Measurements from ENCODE around the gene ZNF827. TPM values are rescaled to one million over a fixed set of nuclear protein-coding genes. Genes with fewer than 3 reads are reported as not detected.

ZNF827 gene
- total and polyA plus RNA-seq, 9 of the 15 experiments (the other 6 are each of a cell fraction or from before 2014, with no cell fraction given) = 0.07 to 0.40 TPM; not detected in 7

DNA sequence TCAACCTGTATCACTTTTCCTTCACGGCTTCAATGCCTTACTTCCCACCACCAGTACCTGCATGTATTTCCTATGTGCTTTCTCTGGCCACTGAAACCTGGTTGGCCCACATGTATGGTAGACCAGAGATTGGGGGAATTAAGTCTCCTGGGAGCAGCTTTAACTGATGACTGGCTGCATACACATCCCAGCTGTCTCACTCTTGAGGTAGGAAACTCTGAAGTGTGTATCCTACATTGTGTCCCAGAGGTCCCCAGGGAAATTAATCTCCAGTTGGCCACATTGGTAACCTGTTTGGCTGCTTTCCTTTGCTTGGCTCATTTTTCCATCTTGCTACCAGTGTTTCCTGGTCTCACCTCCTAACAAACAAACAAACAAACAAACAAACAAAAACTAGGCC, 124.4 kb downstream of the ZNF827 start:
- H3K4me2 ChIP-seq (ENCODE audit: insufficient read depth, low read length) = no peak overlapping the region
- no TSS peak for BruUV-seq (replicated peaks)
- H3K27ac ChIP-seq (ENCODE audit: extremely low read depth, low read depth, low read length) = no peak overlapping the region
- H3K36me3 ChIP-seq (ENCODE audit: control insufficient read depth, insufficient read depth, low read length) = no peaks in the 10 kb centered on the region
- WGBS (ENCODE audit: insufficient coverage, low coverage, missing lambda C conversion rate) = 5% methylated on average over 1 of the region's 1 CpG
- no peak overlapping the region for H2AFZ ChIP-seq (ENCODE audit: low read depth, low read length)
- H3K9me3 ChIP-seq (replicated peaks; ENCODE audit: control insufficient read depth, insufficient read depth, low read depth, low read length) = peaks cover 2% of the 10 kb centered on the region; the same call in 1 of the 2 replicates
- POLR2A ChIA-PET = no interaction called here
- ATAC-seq (no peak), FAIRE-seq (no peak), DNase-seq (ENCODE audit: extremely low read depth in 1 of 4, low spot score in 3 of 4) (no peak)
- no peaks in the 10 kb centered on the region for H3K27me3 ChIP-seq (ENCODE audit: control insufficient read depth in 2 of 2, insufficient read depth in 2 of 2, low read length in 2 of 2)
- in situ Hi-C loops (cut with MboI) = no loop called here
- intact Hi-C loops (cut with micrococcal nuclease) = no loop called here
- no peak overlapping the region for H3K4me3 ChIP-seq
- no peak overlapping the region for H3K9ac ChIP-seq (ENCODE audit: insufficient read depth in 1 of 2, low read depth in 2 of 2, low read length in 2 of 2)
- no peak for TF ChIP-seq STAG1 (CRISPR knock-in tag; IDR thresholded peaks at IDR 0.05; ENCODE audit: borderline replicate concordance)
- no peak for TF ChIP-seq FOXA3 (CRISPR knock-in tag; conservative IDR thresholded peaks at IDR 0.05 in 1 of 2, IDR thresholded peaks at IDR 0.05 in 1 of 2)
- TF ChIP-seq BCL6 (CRISPR knock-in tag; IDR thresholded peaks at IDR 0.05) = no peak
- no peak for TF ChIP-seq CREB3 (tag; conservative IDR thresholded peaks at IDR 0.05; ENCODE audit: low read depth)
- TF ChIP-seq, protein P1, sequence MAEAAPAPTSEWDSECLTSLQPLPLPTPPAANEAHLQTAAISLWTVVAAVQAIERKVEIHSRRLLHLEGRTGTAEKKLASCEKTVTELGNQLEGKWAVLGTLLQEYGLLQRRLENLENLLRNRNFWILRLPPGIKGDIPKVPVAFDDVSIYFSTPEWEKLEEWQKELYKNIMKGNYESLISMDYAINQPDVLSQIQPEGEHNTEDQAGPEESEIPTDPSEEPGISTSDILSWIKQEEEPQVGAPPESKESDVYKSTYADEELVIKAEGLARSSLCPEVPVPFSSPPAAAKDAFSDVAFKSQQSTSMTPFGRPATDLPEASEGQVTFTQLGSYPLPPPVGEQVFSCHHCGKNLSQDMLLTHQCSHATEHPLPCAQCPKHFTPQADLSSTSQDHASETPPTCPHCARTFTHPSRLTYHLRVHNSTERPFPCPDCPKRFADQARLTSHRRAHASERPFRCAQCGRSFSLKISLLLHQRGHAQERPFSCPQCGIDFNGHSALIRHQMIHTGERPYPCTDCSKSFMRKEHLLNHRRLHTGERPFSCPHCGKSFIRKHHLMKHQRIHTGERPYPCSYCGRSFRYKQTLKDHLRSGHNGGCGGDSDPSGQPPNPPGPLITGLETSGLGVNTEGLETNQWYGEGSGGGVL (CRISPR knock-in tag; IDR thresholded peaks at IDR 0.05) = no peak
- TF ChIP-seq HDAC6 (IDR thresholded peaks at IDR 0.05; ENCODE audit: low read depth, low read length) = no peak
- no peak for TF ChIP-seq NR2F6 (CRISPR knock-in tag; IDR thresholded peaks at IDR 0.05)
- no peak for TF ChIP-seq CBX8 (IDR thresholded peaks at IDR 0.05; ENCODE audit: borderline replicate concordance, extremely low read depth, low read depth, low read length, poor library complexity, severe bottlenecking)
- TF ChIP-seq PHF21A (IDR thresholded peaks at IDR 0.05; ENCODE audit: borderline replicate concordance, low read depth) = no peak
- TF ChIP-seq ZNF551 (CRISPR knock-in tag; IDR thresholded peaks at IDR 0.05) = no peak
- TF ChIP-seq TCF7 (IDR thresholded peaks at IDR 0.05; ENCODE audit: borderline replicate concordance) = no peak
- TF ChIP-seq ZNF133 (CRISPR knock-in tag; IDR thresholded peaks at IDR 0.05) = no peak
- no peak for TF ChIP-seq NCOA1 (IDR thresholded peaks at IDR 0.05; ENCODE audit: low read depth)
- no peak for TF ChIP-seq ZNF324 (CRISPR knock-in tag; IDR thresholded peaks at IDR 0.05)
- H4K20me1 ChIP-seq (replicated peaks; ENCODE audit: control insufficient read depth, insufficient read depth, low read length) = no peaks in the 10 kb centered on the region
- H3K79me2 ChIP-seq (ENCODE audit: control insufficient read depth, insufficient read depth, low read length) = no peaks in the 10 kb centered on the region
- CTCF ChIA-PET (ENCODE audit: low intra/inter-chr PET ratio) = no interaction called here
- H3K9me1 ChIP-seq (ENCODE audit: control insufficient read depth, insufficient read depth, low read length) = no peaks in the 10 kb centered on the region
- no peaks in the 10 kb centered on the region for H3K4me1 ChIP-seq (replicated peaks in 1 of 2; ENCODE audit: control insufficient read depth in 2 of 2, insufficient read depth in 2 of 2, low read length in 2 of 2)

Data from K562 (cell line).